ENCODE measurements around the gene CLDN8. TPM values are rescaled to one million over a fixed set of nuclear protein-coding genes. Genes with fewer than 3 reads are reported as not detected.

Gene CLDN8
- total RNA-seq, 4 donors from 2014 or later, result not detected

DNA sequence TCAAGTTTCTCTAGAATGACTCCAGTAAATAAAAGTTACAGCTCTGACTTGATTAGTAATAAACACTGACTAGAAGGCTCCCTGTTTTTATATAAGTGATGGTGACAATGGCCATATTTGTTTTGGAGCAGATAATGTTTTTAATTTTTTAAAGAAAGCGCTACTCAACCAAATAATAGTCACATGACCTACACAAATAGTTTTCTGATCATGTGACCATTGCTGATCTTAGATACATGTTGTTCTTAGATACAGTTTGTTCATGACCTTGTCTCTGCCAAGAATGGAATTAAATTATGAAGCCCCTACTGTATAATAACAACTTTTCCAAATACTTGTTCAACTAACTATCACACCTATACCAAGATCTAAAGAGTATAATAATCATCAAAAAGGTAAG, 22.3 kb upstream of the CLDN8 start:
- Histone ChIP-seq H3K27ac (replicated peaks in 1 of 4) (no peak overlapping the region), H3K27me3 (no peaks in the 10 kb centered on the region), H3K36me3 (no peaks in the 10 kb centered on the region), H3K9me3 (no peaks in the 10 kb centered on the region), H3K4me3 (no peak overlapping the region), H3K4me1 (no peaks in the 10 kb centered on the region)
- WGBS, result 93% methylated on average over 1 of the region's 1 CpG
- DNase-seq (ENCODE audit: extremely low spot score), result no peak
- TF ChIP-seq EP300 (IDR thresholded peaks at IDR 0.05), result no peak
- no peak for TF ChIP-seq POLR2AphosphoS5 (IDR thresholded peaks at IDR 0.05)
- no peak for TF ChIP-seq POLR2A (IDR thresholded peaks at IDR 0.05; ENCODE audit: low read depth)
- TF ChIP-seq CTCF (IDR thresholded peaks at IDR 0.05), result no peak
- intact Hi-C loops (cut with DNase I), result no loop called here

GRCh38 chr21:30234643-30235042, 18.7 kb upstream of the CLDN8 start:
- WGBS, result 59% methylated on average over 2 of the region's 2 CpGs
- Histone ChIP-seq H3K27me3 (no peaks in the 10 kb centered on the region), H3K27ac (replicated peaks in 1 of 4) (no peak overlapping the region)

DNA sequence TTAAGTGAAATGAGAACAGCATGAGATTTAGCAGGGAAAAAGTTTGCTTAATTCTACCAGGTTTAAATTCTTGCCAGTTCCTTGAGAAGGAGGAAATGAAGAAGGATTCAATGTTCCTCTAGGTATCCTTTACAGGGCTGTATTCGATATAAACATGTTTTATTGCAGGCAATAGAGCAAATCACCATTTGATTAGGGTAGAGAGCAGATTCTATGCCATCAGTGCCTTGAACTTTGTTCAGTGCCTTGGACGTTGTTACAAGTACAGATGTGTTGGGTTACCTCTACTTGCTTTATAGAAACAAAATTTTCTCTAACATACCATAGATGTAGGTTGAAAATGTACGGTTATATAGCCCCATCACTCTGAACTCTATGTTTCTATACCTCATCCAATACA, 18.2 kb upstream of the CLDN8 start:
- TF ChIP-seq CTCF (IDR thresholded peaks at IDR 0.05) (no peak), POLR2A (IDR thresholded peaks at IDR 0.05; ENCODE audit: low read depth) (no peak), EP300 (IDR thresholded peaks at IDR 0.05) (no peak), POLR2AphosphoS5 (IDR thresholded peaks at IDR 0.05) (no peak)
- 62% methylated on average over 3 of the region's 3 CpGs for WGBS
- intact Hi-C loops (cut with DNase I), result no loop called here

More at GRCh38 chr21:30234643-30235042, 18.7 kb upstream of the CLDN8 start:
- no peak for DNase-seq (ENCODE audit: extremely low spot score)
- H3K4me1 ChIP-seq, result no peaks in the 10 kb centered on the region
- no peaks in the 10 kb centered on the region for H3K36me3 ChIP-seq
- no peak overlapping the region for H3K4me3 ChIP-seq
- intact Hi-C loops (cut with DNase I), result no loop called here
- no peak for TF ChIP-seq EP300 (IDR thresholded peaks at IDR 0.05)
- no peak for TF ChIP-seq POLR2AphosphoS5 (IDR thresholded peaks at IDR 0.05)
- no peak for TF ChIP-seq POLR2A (IDR thresholded peaks at IDR 0.05; ENCODE audit: low read depth)
- TF ChIP-seq CTCF (IDR thresholded peaks at IDR 0.05), result no peak
- H3K9me3 ChIP-seq, result no peaks in the 10 kb centered on the region

GRCh38 chr21:30233228-30234020, 17.5 kb upstream of the CLDN8 start:
- no peak overlapping the region for H3K4me3 ChIP-seq

More for the DNA sequence above, 18.2 kb upstream of the CLDN8 start:
- DNase-seq (ENCODE audit: extremely low spot score), result no peak
- Histone ChIP-seq H3K27ac (replicated peaks in 1 of 4) (no peak overlapping the region), H3K36me3 (no peaks in the 10 kb centered on the region), H3K9me3 (no peaks in the 10 kb centered on the region), H3K4me1 (no peaks in the 10 kb centered on the region), H3K4me3 (no peak overlapping the region), H3K27me3 (no peaks in the 10 kb centered on the region)

More at GRCh38 chr21:30233228-30234020, 17.5 kb upstream of the CLDN8 start:
- 63% methylated on average over 2 of the region's 2 CpGs for WGBS
- no peak for TF ChIP-seq POLR2AphosphoS5 (IDR thresholded peaks at IDR 0.05)
- no peak for TF ChIP-seq CTCF (IDR thresholded peaks at IDR 0.05)
- no peak for TF ChIP-seq POLR2A (IDR thresholded peaks at IDR 0.05; ENCODE audit: low read depth)
- no peak for TF ChIP-seq EP300 (IDR thresholded peaks at IDR 0.05)
- no peaks in the 10 kb centered on the region for H3K36me3 ChIP-seq
- H3K27ac ChIP-seq (replicated peaks in 1 of 4), result no peak overlapping the region
- no peaks in the 10 kb centered on the region for H3K4me1 ChIP-seq
- intact Hi-C loops (cut with DNase I), result no loop called here
- no peak for DNase-seq (ENCODE audit: extremely low spot score)
- H3K9me3 ChIP-seq, result no peaks in the 10 kb centered on the region
- H3K27me3 ChIP-seq, result no peaks in the 10 kb centered on the region

All from esophagus muscularis mucosa (tissue), 4 donors.